Cardiac fibroblast (primary cell): Measurements from ENCODE around the gene GNAI3.

Experiments used
- DNase-seq, 2 donors: peaks; one replicate each; pipeline versions ENCODE4 v3.0.0 to v3.0.0-alpha.2; 2010; ENCODE audit warnings: low read depth in 2 of 2
- H3K4me3 ChIP-seq, 2 donors: replicated peaks in 1 of 2; 1 replicate in 1 of 2; 2 replicates in 1 of 2; pipeline ENCODE4 v1.5.1; 2011; ENCODE audit warnings: low read depth in 2 of 2, low read length in 2 of 2, mild to moderate bottlenecking in 2 of 2, moderate library complexity in 1 of 2
- CTCF ChIP-seq: IDR thresholded peaks from one replicate; pipeline ENCODE4 v1.5.1; 2011; ENCODE audit warnings: low read depth, mild to moderate bottlenecking, low read length, inconsistent platforms

Gene GNAI3

GRCh38 chr1:109618661-109619575 is 70.5 kb downstream of the GNAI3 start:
- TF ChIP-seq CTCF: no peak
- peak overlapping the region; percentile 73 to 89 for H3K4me3 ChIP-seq
- DNase-seq: no peak

- TF ChIP-seq CTCF: no peak
- peak; percentile 88 to 93 for DNase-seq
- H3K4me3 ChIP-seq: peak within 1 kb of the TSS; percentile 73 to 89
These were observed 71.4 kb downstream of the GNAI3 start, which contains the start of the genes AMPD2 and GNAT2 for GRCh38 chr1:109619576-109620400. TSS of gene AMPD2 (plus strand) at chr1:109619837. CDS start at chr1:109621176, 1,339 bp downstream. TSS of gene GNAT2 (minus strand) at chr1:109619616. CDS start at chr1:109612870, 6,746 bp downstream.

GRCh38 chr1:109620401-109620791 is 72.0 kb downstream of the GNAI3 start:
- no peak for TF ChIP-seq CTCF
- DNase-seq: peak; percentile 51 to 76
- H3K4me3 ChIP-seq: peak overlapping the region; percentile 73 to 89

GRCh38 chr1:109620841-109621286 is 72.4 kb downstream of the GNAI3 start:
- peak; percentile 94 to 97 for DNase-seq
- TF ChIP-seq CTCF: no peak
- H3K4me3 ChIP-seq: peak overlapping the region; percentile 73 to 89

- DNase-seq: no peak
- TF ChIP-seq CTCF: no peak
- H3K4me3 ChIP-seq: peak overlapping the region; percentile 73 to 89
These were observed 73.1 kb downstream of the GNAI3 start for GRCh38 chr1:109621379-109622136.
